CD4-positive, alpha-beta T cell treated with Interleukin-6 for 4 hours (primary cell): ENCODE measurements around the gene ATP13A2.
"Not testable (repeated sequence)": the region's sequence is repeated elsewhere in the genome, so short reads cannot be mapped to it uniquely, and the experiment has no call there.

Experiments
- DNase-seq: peaks from one replicate; pipeline ENCODE4 v3.0.0-alpha.2; 2020; ENCODE audit warnings: mixed read lengths

ATP13A2 gene

GRCh38 chr1:16975211-16975610 is 36.5 kb downstream of the ATP13A2 start:
- DNase-seq = no peak

- no peak for DNase-seq
Measured at GRCh38 chr1:16973215-16973614, 38.5 kb downstream of the ATP13A2 start.

- DNase-seq = no peak
Measured at GRCh38 chr1:16972189-16972895, 39.4 kb downstream of the ATP13A2 start.

GRCh38 chr1:16971341-16972188 is 40.2 kb downstream of the ATP13A2 start:
- no peak for DNase-seq

GRCh38 chr1:16970132-16970910 is 41.4 kb downstream of the ATP13A2 start:
- DNase-seq = no peak

GRCh38 chr1:16969651-16970050 is 42.1 kb downstream of the ATP13A2 start:
- no peak for DNase-seq

GRCh38 chr1:16969057-16969611 is 42.6 kb downstream of the ATP13A2 start:
- DNase-seq = no peak

GRCh38 chr1:16968372-16968771 is 43.4 kb downstream of the ATP13A2 start:
- DNase-seq = no peak

GRCh38 chr1:16967962-16968361 is 43.8 kb downstream of the ATP13A2 start:
- DNase-seq = no peak

GRCh38 chr1:16967095-16967575 is 44.6 kb downstream of the ATP13A2 start:
- no peak for DNase-seq

GRCh38 chr1:16966282-16966681 is 45.4 kb downstream of the ATP13A2 start:
- DNase-seq = no peak

GRCh38 chr1:16965486-16966067 is 46.2 kb downstream of the ATP13A2 start:
- DNase-seq = no peak

- not testable (repeated sequence) for DNase-seq
Measured at GRCh38 chr1:16964169-16964568, 47.6 kb downstream of the ATP13A2 start.

GRCh38 chr1:16961297-16962133 is 50.2 kb downstream of the ATP13A2 start:
- no peak for DNase-seq

GRCh38 chr1:16960560-16961296 is 51.0 kb downstream of the ATP13A2 start:
- DNase-seq = peak; percentile 86

GRCh38 chr1:16958475-16958874 is 53.3 kb downstream of the ATP13A2 start:
- DNase-seq = no peak

- DNase-seq = no peak
Measured at GRCh38 chr1:16957731-16958130, 54.0 kb downstream of the ATP13A2 start.

- no peak for DNase-seq
Measured at GRCh38 chr1:16956775-16957174, 55.0 kb downstream of the ATP13A2 start.

- DNase-seq = no peak
Measured at GRCh38 chr1:16955186-16955585, 56.5 kb downstream of the ATP13A2 start.

- DNase-seq = no peak
Measured at GRCh38 chr1:16954579-16954978, 57.1 kb downstream of the ATP13A2 start.

GRCh38 chr1:16952376-16952775 is 59.4 kb downstream of the ATP13A2 start:
- DNase-seq = not testable (repeated sequence)
